ENCODE results near the gene SLC11A2.

The SLC11A2 gene

GRCh38 chr12:51033457-51034089 lies 7.4 kb upstream of the SLC11A2 start:
- no peaks in the 10 kb centered on the region for H3K36me3 ChIP-seq (ENCODE audit: insufficient read depth, low read length)
- H3K9ac ChIP-seq (ENCODE audit: insufficient read length) = no peak overlapping the region
- no peak overlapping the region for H3K4me3 ChIP-seq
- H3K9me3 ChIP-seq (ENCODE audit: low read depth, low read length) = no peaks in the 10 kb centered on the region
- no peak for TF ChIP-seq POLR2AphosphoS5 (IDR thresholded peaks at IDR 0.05; ENCODE audit: borderline replicate concordance, low read depth, low read length)
- no peak for TF ChIP-seq EZH2 (IDR thresholded peaks at IDR 0.05)
- no peak for TF ChIP-seq FOXP2 (optimal IDR thresholded peaks at IDR 0.05; ENCODE audit: control extremely low read depth, extremely low read length, insufficient read depth)
- DNase-seq (ENCODE audit: low read depth, low spot score) = no peak
- H3K27ac ChIP-seq = no peak overlapping the region

DNA sequence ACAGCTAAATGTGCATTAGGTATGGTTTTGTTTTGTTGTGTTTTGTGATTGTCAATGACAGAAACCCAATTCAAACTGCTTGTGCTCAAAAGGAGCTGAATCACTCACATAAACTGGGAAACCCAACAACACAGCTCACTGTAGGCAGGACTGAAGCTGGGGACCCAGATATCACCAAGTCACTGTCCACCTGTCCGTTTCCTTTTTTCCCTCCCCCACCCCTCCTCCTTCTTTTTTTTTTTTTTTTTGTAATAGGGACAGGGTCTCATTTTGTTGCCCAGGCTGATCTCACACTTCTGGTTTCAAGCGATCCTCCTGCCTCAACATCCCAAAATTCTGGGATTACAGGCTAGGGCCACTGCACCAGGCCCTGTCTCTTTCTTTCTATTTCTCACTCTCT lies 6.9 kb upstream of the SLC11A2 start:
- Histone ChIP-seq H3K4me3 (no peak overlapping the region), H3K9me3 (ENCODE audit: low read depth, low read length) (no peaks in the 10 kb centered on the region), H3K27ac (no peak overlapping the region), H3K36me3 (ENCODE audit: insufficient read depth, low read length) (no peaks in the 10 kb centered on the region), H3K9ac (ENCODE audit: insufficient read length) (no peak overlapping the region)
- no peak for DNase-seq (ENCODE audit: low read depth, low spot score)
- no peak for TF ChIP-seq EZH2 (IDR thresholded peaks at IDR 0.05)
- no peak for TF ChIP-seq FOXP2 (optimal IDR thresholded peaks at IDR 0.05; ENCODE audit: control extremely low read depth, extremely low read length, insufficient read depth)
- no peak for TF ChIP-seq POLR2AphosphoS5 (IDR thresholded peaks at IDR 0.05; ENCODE audit: borderline replicate concordance, low read depth, low read length)

DNA sequence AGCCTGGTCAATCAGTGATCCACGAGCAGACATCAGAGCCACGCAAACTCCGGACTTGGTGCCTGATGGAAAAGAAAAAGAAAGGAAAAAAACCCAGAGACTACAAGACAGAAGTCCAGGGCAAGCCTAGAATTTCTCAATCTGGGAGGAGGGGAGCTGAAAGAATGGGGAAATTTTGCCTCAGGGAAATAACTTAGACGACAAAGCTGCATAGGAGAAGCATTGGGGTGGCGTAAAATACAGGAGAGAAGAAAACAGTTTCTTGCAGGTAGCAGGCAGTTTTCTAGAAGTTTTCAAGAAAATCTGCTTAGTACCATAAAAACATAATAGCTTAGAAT lies 2.6 kb upstream of the SLC11A2 start:
- DNase-seq (ENCODE audit: low read depth, low spot score) = no peak
- H3K9ac ChIP-seq (ENCODE audit: insufficient read length) = peak overlapping the region; percentile 50
- H3K4me3 ChIP-seq = peak overlapping the region; percentile 69
- no peaks in the 10 kb centered on the region for H3K36me3 ChIP-seq (ENCODE audit: insufficient read depth, low read length)
- TF ChIP-seq EZH2 (IDR thresholded peaks at IDR 0.05) (no peak), POLR2AphosphoS5 (IDR thresholded peaks at IDR 0.05; ENCODE audit: borderline replicate concordance, low read depth, low read length) (no peak), FOXP2 (optimal IDR thresholded peaks at IDR 0.05; ENCODE audit: control extremely low read depth, extremely low read length, insufficient read depth) (no peak)
- no peak overlapping the region for H3K27ac ChIP-seq
- H3K9me3 ChIP-seq (ENCODE audit: low read depth, low read length) = no peaks in the 10 kb centered on the region

- no peak overlapping the region for H3K27ac ChIP-seq
- H3K36me3 ChIP-seq (ENCODE audit: insufficient read depth, low read length) = no peaks in the 10 kb centered on the region
- peak; percentile 55 for DNase-seq (ENCODE audit: low read depth, low spot score)
- peak overlapping the region; percentile 50 for H3K9ac ChIP-seq (ENCODE audit: insufficient read length)
- TF ChIP-seq EZH2 (IDR thresholded peaks at IDR 0.05) (no peak), FOXP2 (optimal IDR thresholded peaks at IDR 0.05; ENCODE audit: control extremely low read depth, extremely low read length, insufficient read depth) (no peak), POLR2AphosphoS5 (IDR thresholded peaks at IDR 0.05; ENCODE audit: borderline replicate concordance, low read depth, low read length) (0 out of 2 replicates have a peak, but pooled peaks have one; percentile 17)
- H3K4me3 ChIP-seq = peak overlapping the region; percentile 69
- H3K9me3 ChIP-seq (ENCODE audit: low read depth, low read length) = no peaks in the 10 kb centered on the region
Observed at GRCh38 chr12:51028126-51028812, 2.1 kb upstream of the SLC11A2 start.

- H3K9ac ChIP-seq (ENCODE audit: insufficient read length) = no peak overlapping the region
- peak overlapping the region; percentile 69 for H3K4me3 ChIP-seq
- no peak for DNase-seq (ENCODE audit: low read depth, low spot score)
- no peak overlapping the region for H3K27ac ChIP-seq
- H3K9me3 ChIP-seq (ENCODE audit: low read depth, low read length) = no peaks in the 10 kb centered on the region
- TF ChIP-seq FOXP2 (optimal IDR thresholded peaks at IDR 0.05; ENCODE audit: control extremely low read depth, extremely low read length, insufficient read depth) = no peak
- TF ChIP-seq EZH2 (IDR thresholded peaks at IDR 0.05) = no peak
- no peak for TF ChIP-seq POLR2AphosphoS5 (IDR thresholded peaks at IDR 0.05; ENCODE audit: borderline replicate concordance, low read depth, low read length)
- H3K36me3 ChIP-seq (ENCODE audit: insufficient read depth, low read length) = no peaks in the 10 kb centered on the region
Observed at GRCh38 chr12:51027342-51027835, 1.2 kb upstream of the SLC11A2 start.

GRCh38 chr12:51025338-51025835 lies 797 bp downstream of the SLC11A2 start:
- Histone ChIP-seq H3K9ac (ENCODE audit: insufficient read length) (peak overlapping the region; percentile 79), H3K27ac (peak overlapping the region; percentile 34; the same call in 1 of the 2 replicates), H3K4me3 (peak overlapping the region; percentile 90), H3K36me3 (ENCODE audit: insufficient read depth, low read length) (no peaks in the 10 kb centered on the region), H3K9me3 (ENCODE audit: low read depth, low read length) (no peaks in the 10 kb centered on the region)
- TF ChIP-seq EZH2 (IDR thresholded peaks at IDR 0.05) (no peak), POLR2AphosphoS5 (IDR thresholded peaks at IDR 0.05; ENCODE audit: borderline replicate concordance, low read depth, low read length) (no peak)
- no peak for DNase-seq (ENCODE audit: low read depth, low spot score)

DNA sequence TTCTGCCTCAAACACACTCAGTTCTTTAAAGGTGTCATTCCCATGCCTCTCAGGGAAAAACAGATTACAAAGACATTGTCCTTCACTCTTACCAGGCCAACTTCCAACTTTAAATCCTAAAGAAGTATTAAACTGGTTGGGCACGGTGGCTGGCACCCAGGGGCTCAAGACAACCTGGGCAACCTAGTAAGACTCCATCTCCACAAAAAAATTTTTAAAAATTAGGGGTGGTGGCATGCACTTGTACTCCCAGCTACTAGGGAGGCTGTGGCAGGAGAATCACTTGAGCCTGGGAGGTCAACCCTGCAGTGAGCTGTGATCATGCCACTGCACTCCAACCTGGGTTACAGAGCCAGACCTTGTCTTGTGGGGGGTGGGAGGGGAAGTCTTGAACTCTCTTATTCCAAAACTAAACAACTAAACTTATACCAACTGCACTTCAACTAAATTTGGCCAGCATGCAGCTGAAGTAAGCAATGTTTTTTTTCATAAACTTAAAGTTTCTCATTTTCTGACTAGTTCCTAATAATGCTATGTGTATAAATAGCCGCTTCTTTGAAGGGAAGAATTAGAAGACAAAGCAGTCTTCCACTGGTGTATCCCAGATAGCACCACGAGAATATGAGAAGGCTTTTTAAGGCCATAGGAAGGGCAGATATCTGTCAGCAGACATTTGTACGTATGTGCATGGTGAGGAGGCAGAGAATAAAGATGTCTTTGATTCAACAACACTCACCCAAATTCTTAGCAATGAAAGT lies 2.4 kb downstream of the SLC11A2 start:
- H3K9me3 ChIP-seq (ENCODE audit: low read depth, low read length) = no peaks in the 10 kb centered on the region
- H3K36me3 ChIP-seq (ENCODE audit: insufficient read depth, low read length) = no peaks in the 10 kb centered on the region
- no peak for TF ChIP-seq POLR2AphosphoS5 (IDR thresholded peaks at IDR 0.05; ENCODE audit: borderline replicate concordance, low read depth, low read length)
- TF ChIP-seq FOXP2 (optimal IDR thresholded peaks at IDR 0.05; ENCODE audit: control extremely low read depth, extremely low read length, insufficient read depth) = no peak
- TF ChIP-seq EZH2 (IDR thresholded peaks at IDR 0.05) = no peak
- no peak overlapping the region for H3K27ac ChIP-seq
- no peak for DNase-seq (ENCODE audit: low read depth, low spot score)
- H3K4me3 ChIP-seq = no peak overlapping the region
- H3K9ac ChIP-seq (ENCODE audit: insufficient read length) = no peak overlapping the region

DNA sequence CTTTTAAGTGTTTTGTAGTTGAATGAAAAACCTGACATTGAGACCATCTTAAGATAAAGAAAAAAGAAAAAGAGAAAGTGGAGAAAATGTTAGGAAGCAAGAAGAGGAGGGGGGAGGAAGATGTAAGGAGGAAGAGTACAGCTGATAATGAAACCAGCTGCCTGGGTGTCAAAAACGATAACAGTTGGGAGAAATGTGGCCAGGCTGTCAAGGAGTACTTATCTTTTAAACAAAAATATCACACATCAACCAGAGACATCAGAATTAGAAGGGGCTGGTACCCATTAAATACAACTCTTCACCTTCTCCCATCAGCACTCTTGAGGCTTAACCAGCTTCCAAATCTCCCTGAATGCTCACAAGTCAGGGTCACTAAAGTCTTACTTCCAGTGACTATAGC lies 4.5 kb downstream of the SLC11A2 start:
- Histone ChIP-seq H3K27ac (no peak overlapping the region), H3K9ac (ENCODE audit: insufficient read length) (no peak overlapping the region), H3K36me3 (ENCODE audit: insufficient read depth, low read length) (no peaks in the 10 kb centered on the region), H3K4me3 (no peak overlapping the region), H3K9me3 (ENCODE audit: low read depth, low read length) (no peaks in the 10 kb centered on the region)
- TF ChIP-seq POLR2AphosphoS5 (IDR thresholded peaks at IDR 0.05; ENCODE audit: borderline replicate concordance, low read depth, low read length) (no peak), EZH2 (IDR thresholded peaks at IDR 0.05) (no peak), FOXP2 (optimal IDR thresholded peaks at IDR 0.05; ENCODE audit: control extremely low read depth, extremely low read length, insufficient read depth) (no peak)
- DNase-seq (ENCODE audit: low read depth, low spot score) = no peak
